Ishikawa (cell line): ENCODE results near the gene CFAP97.

ENCODE experiments used
- CEBPB ChIP-seq: IDR thresholded peaks from 2 replicates; pipeline ENCODE4 v1.6.1; 2012
- CREB1 ChIP-seq: IDR thresholded peaks from 2 replicates; pipeline ENCODE4 v1.6.1; 2012; ENCODE audit warnings: low read depth
- EGR1 ChIP-seq: IDR thresholded peaks from 2 replicates; pipeline ENCODE4 v1.6.1; 2012
- EP300 ChIP-seq: IDR thresholded peaks from 2 replicates; pipeline ENCODE4 v1.6.1; 2012; ENCODE audit warnings: borderline replicate concordance
- FOXM1 ChIP-seq: IDR thresholded peaks from 2 replicates; pipeline ENCODE4 v1.6.1; 2012; ENCODE audit warnings: low read depth, borderline replicate concordance
- NFIC ChIP-seq: IDR thresholded peaks from 2 replicates; pipeline ENCODE4 v1.6.1; 2012
- RAD21 ChIP-seq: IDR thresholded peaks from 2 replicates; pipeline ENCODE4 v1.6.1; 2012; ENCODE audit warnings: low read depth
- TAF1 ChIP-seq: IDR thresholded peaks from 2 replicates; pipeline ENCODE4 v1.6.1; 2012; ENCODE audit warnings: low read depth, mild to moderate bottlenecking
- TEAD4 ChIP-seq: IDR thresholded peaks from 2 replicates; pipeline ENCODE4 v1.6.1; 2012
- YY1 ChIP-seq: IDR thresholded peaks from 2 replicates; pipeline ENCODE4 v1.6.1; 2012; ENCODE audit warnings: low read depth
- TF ChIP-seq, protein P1 (sequence below): IDR thresholded peaks from 2 replicates; pipeline ENCODE4 v1.6.1; 2012
- TF ChIP-seq, protein P2 (sequence below): IDR thresholded peaks from 2 replicates; pipeline ENCODE4 v1.6.1; 2012
- TF ChIP-seq, protein P3 (sequence below): IDR thresholded peaks from 2 replicates; pipeline ENCODE4 v1.6.1; 2012; ENCODE audit warnings: low read depth, mild to moderate bottlenecking

DNA sequence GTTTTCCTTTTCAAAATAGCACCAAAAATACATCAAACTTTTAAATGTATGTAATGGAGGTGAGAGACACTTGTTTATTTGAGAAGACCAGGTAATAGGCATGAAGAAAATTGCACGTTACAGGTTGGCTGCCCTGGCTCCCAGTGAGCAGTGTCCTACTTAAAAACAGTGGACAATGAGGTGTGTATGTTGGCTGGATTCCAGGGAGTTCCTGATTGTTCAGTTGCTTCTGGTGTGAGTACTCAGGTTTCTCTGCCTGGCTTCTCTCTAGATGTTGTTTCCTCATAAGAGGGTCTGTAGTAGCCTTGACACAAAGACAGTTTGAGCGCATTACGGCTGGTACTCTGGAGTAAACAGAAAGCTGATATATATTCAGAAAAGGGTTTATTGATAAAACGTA, 35.0 kb upstream of the CFAP97 start:
- no peak for TF ChIP-seq YY1
- TF ChIP-seq, protein P1, sequence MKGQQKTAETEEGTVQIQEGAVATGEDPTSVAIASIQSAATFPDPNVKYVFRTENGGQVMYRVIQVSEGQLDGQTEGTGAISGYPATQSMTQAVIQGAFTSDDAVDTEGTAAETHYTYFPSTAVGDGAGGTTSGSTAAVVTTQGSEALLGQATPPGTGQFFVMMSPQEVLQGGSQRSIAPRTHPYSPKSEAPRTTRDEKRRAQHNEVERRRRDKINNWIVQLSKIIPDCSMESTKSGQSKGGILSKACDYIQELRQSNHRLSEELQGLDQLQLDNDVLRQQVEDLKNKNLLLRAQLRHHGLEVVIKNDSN: no peak
- no peak for TF ChIP-seq TAF1
- TF ChIP-seq, protein P2, sequence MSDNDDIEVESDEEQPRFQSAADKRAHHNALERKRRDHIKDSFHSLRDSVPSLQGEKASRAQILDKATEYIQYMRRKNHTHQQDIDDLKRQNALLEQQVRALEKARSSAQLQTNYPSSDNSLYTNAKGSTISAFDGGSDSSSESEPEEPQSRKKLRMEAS: no peak
- no peak for TF ChIP-seq TEAD4
- TF ChIP-seq, protein P3, sequence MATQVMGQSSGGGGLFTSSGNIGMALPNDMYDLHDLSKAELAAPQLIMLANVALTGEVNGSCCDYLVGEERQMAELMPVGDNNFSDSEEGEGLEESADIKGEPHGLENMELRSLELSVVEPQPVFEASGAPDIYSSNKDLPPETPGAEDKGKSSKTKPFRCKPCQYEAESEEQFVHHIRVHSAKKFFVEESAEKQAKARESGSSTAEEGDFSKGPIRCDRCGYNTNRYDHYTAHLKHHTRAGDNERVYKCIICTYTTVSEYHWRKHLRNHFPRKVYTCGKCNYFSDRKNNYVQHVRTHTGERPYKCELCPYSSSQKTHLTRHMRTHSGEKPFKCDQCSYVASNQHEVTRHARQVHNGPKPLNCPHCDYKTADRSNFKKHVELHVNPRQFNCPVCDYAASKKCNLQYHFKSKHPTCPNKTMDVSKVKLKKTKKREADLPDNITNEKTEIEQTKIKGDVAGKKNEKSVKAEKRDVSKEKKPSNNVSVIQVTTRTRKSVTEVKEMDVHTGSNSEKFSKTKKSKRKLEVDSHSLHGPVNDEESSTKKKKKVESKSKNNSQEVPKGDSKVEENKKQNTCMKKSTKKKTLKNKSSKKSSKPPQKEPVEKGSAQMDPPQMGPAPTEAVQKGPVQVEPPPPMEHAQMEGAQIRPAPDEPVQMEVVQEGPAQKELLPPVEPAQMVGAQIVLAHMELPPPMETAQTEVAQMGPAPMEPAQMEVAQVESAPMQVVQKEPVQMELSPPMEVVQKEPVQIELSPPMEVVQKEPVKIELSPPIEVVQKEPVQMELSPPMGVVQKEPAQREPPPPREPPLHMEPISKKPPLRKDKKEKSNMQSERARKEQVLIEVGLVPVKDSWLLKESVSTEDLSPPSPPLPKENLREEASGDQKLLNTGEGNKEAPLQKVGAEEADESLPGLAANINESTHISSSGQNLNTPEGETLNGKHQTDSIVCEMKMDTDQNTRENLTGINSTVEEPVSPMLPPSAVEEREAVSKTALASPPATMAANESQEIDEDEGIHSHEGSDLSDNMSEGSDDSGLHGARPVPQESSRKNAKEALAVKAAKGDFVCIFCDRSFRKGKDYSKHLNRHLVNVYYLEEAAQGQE: no peak
- no peak for TF ChIP-seq CEBPB
- no peak for TF ChIP-seq FOXM1
- TF ChIP-seq EP300: no peak
- TF ChIP-seq RAD21: no peak
- TF ChIP-seq EGR1: no peak
- TF ChIP-seq CREB1: no peak
- peak; percentile 22; the same call in 1 of the 2 replicates for TF ChIP-seq NFIC
